Peyer's patch (tissue), 4 donors: Measurements from ENCODE around the gene AKAP12.

Experiments used
- POLR2A ChIP-seq, 2 donors: fragments of 450-650 bp; IDR thresholded peaks; one replicate each; pipeline ENCODE4 v1.5.1; 2017; ENCODE audit warnings: antibody characterized with exemption in 2 of 2, mild to moderate bottlenecking in 2 of 2, moderate library complexity in 2 of 2
- TF ChIP-seq, protein P1 (sequence below), 6 experiments: fragments of 450-650 bp in 4 of 6; fragments of 200-600 bp in 2 of 6; sonication (generic) in 1 of 6; IDR thresholded peaks; one replicate each; pipeline ENCODE4 v1.5.1; 2017 to 2019; ENCODE audit warnings: antibody characterized with exemption in 6 of 6, mild to moderate bottlenecking in 3 of 6, moderate library complexity in 1 of 6

GRCh38 chr6:151338651-151339200 lies 99.0 kb downstream of the AKAP12 start:
- TF ChIP-seq, protein P1, sequence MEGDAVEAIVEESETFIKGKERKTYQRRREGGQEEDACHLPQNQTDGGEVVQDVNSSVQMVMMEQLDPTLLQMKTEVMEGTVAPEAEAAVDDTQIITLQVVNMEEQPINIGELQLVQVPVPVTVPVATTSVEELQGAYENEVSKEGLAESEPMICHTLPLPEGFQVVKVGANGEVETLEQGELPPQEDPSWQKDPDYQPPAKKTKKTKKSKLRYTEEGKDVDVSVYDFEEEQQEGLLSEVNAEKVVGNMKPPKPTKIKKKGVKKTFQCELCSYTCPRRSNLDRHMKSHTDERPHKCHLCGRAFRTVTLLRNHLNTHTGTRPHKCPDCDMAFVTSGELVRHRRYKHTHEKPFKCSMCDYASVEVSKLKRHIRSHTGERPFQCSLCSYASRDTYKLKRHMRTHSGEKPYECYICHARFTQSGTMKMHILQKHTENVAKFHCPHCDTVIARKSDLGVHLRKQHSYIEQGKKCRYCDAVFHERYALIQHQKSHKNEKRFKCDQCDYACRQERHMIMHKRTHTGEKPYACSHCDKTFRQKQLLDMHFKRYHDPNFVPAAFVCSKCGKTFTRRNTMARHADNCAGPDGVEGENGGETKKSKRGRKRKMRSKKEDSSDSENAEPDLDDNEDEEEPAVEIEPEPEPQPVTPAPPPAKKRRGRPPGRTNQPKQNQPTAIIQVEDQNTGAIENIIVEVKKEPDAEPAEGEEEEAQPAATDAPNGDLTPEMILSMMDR (IDR thresholded peaks at IDR 0.05) = no peak
- no peak for TF ChIP-seq POLR2A (IDR thresholded peaks at IDR 0.05)
